ENCODE results near the gene SRGAP3. TPM values are rescaled to one million over a fixed set of nuclear protein-coding genes. Genes with fewer than 3 reads are reported as not detected.

The SRGAP3 gene
- total RNA-seq, 2 donors from 2014 or later, result 5.7 to 6.1 TPM

DNA sequence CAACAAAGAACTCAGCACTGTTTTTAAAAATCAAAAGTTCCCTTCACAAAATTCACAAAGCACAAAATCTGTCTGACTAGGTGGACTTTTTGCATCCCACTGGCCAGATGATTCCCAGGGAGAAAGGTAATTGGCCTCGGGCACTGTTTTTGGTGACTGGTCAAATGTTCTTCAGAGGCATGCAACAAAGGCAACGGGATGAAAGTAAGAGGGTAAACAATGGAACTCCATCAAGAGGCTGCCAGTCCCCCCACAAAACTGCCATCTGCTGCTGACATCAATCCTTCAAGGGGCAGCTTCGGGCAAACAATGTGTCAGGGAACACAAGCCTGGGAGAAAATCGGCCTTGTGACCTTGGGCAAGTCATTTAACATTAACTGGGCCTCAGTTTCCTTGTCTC lies 3.3 kb downstream of the SRGAP3 start:
- intact Hi-C loops (cut with DNase I), result no loop called here
- H3K9ac ChIP-seq (ENCODE audit: low read depth in 2 of 2, low read length in 2 of 2), result no peak overlapping the region
- no peaks in the 10 kb centered on the region for H3K36me3 ChIP-seq
- H3K27me3 ChIP-seq, result no peaks in the 10 kb centered on the region
- H3K4me1 ChIP-seq, result peaks cover 3% of the 10 kb centered on the region
- no peak overlapping the region for H3K4me3 ChIP-seq
- DNase-seq, result no peak
- no peak overlapping the region for H3K27ac ChIP-seq
- no peaks in the 10 kb centered on the region for H3K9me3 ChIP-seq
- TF ChIP-seq, protein P1, sequence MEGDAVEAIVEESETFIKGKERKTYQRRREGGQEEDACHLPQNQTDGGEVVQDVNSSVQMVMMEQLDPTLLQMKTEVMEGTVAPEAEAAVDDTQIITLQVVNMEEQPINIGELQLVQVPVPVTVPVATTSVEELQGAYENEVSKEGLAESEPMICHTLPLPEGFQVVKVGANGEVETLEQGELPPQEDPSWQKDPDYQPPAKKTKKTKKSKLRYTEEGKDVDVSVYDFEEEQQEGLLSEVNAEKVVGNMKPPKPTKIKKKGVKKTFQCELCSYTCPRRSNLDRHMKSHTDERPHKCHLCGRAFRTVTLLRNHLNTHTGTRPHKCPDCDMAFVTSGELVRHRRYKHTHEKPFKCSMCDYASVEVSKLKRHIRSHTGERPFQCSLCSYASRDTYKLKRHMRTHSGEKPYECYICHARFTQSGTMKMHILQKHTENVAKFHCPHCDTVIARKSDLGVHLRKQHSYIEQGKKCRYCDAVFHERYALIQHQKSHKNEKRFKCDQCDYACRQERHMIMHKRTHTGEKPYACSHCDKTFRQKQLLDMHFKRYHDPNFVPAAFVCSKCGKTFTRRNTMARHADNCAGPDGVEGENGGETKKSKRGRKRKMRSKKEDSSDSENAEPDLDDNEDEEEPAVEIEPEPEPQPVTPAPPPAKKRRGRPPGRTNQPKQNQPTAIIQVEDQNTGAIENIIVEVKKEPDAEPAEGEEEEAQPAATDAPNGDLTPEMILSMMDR (IDR thresholded peaks at IDR 0.05), result no peak

DNA sequence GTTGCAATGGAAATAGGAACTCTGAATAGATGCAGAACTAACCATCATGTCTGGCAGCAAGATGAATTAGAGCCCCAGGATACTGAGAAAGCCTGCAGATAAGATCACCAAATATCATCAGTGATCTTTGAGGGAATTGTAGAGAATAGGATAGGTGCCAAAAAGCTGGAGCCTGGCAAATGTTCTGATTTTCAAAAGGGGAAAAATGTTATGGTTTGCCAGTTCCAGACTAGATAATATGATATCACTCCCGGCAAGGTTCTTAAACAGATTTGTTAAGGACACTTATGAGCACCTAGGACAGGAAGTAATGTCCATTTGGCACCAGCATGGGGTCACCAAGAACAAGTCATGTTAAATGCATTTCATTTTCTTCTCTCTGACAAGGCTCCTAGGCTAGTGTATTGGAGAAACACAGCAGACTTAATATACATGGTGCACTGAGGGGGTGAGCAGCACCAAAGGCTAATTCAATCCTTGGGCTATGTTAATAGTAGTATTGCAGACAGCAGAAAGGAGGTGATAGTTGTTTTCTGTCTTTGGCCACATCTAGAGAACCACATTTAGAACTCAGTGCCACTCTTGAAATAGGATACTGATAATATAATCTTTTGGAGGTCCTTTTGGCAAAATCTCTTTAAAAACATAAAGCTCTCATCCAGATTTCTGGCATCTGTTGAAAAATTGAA lies 4.8 kb downstream of the SRGAP3 start:
- no peak overlapping the region for H3K27ac ChIP-seq
- intact Hi-C loops (cut with DNase I), result no loop called here
- H3K9me3 ChIP-seq, result no peaks in the 10 kb centered on the region
- H3K4me3 ChIP-seq, result no peak overlapping the region
- no peaks in the 10 kb centered on the region for H3K36me3 ChIP-seq
- H3K4me1 ChIP-seq, result no peaks in the 10 kb centered on the region
- H3K27me3 ChIP-seq, result no peaks in the 10 kb centered on the region
- no peak overlapping the region for H3K9ac ChIP-seq (ENCODE audit: low read depth in 2 of 2, low read length in 2 of 2)
- no peak for DNase-seq
- TF ChIP-seq, protein P1 (IDR thresholded peaks at IDR 0.05), result no peak

DNA sequence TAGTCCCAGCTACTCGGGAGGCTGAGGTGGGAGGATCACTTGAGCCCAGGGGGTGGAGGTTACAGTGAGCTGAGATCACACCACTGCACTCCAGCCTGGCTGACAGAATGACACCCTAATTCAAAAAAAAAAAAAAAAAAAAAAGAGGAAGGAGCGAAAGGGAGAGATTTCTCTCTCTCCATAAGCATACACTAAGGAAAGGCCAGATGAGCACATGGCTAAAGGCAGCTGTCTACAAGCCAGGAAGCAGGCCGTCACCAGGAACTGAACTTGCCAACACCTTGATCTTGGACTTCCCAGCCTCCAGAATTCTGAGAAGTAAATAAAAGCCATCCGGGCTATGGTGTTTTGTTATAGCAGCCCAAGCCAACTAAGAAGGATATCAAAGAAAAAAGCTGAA lies 7.5 kb downstream of the SRGAP3 start:
- DNase-seq, result no peak
- no peaks in the 10 kb centered on the region for H3K9me3 ChIP-seq
- intact Hi-C loops (cut with DNase I), result no loop called here
- H3K27me3 ChIP-seq, result no peaks in the 10 kb centered on the region
- TF ChIP-seq, protein P1 (IDR thresholded peaks at IDR 0.05), result no peak
- H3K4me3 ChIP-seq, result no peak overlapping the region
- H3K9ac ChIP-seq (ENCODE audit: low read depth in 2 of 2, low read length in 2 of 2), result no peak overlapping the region
- H3K36me3 ChIP-seq, result no peaks in the 10 kb centered on the region
- H3K27ac ChIP-seq, result no peak overlapping the region
- no peaks in the 10 kb centered on the region for H3K4me1 ChIP-seq

DNA sequence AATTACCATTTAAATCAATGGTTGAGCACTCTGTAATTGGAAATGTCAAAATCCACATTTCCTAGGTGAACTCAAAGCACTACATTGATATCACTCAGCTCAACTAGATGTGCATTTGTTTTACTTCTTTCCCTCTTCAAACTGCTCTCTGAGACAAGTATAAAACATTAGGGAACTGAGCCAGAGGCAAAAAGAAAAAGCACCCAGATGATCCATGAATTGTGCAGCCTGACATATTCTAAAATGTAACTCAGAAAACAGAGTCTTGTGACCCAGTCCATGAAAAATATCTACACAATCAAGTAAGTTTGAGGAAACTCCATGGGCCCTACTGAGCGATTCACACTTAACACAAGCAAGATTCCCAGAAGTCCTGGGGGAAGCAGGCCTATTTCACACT lies 9.8 kb downstream of the SRGAP3 start:
- H3K9me3 ChIP-seq, result no peaks in the 10 kb centered on the region
- intact Hi-C loops (cut with DNase I), result no loop called here
- H3K36me3 ChIP-seq, result no peaks in the 10 kb centered on the region
- DNase-seq, result no peak
- no peaks in the 10 kb centered on the region for H3K4me1 ChIP-seq
- no peaks in the 10 kb centered on the region for H3K27me3 ChIP-seq
- no peak overlapping the region for H3K9ac ChIP-seq (ENCODE audit: low read depth in 2 of 2, low read length in 2 of 2)
- no peak overlapping the region for H3K27ac ChIP-seq
- H3K4me3 ChIP-seq, result no peak overlapping the region
- TF ChIP-seq, protein P1 (IDR thresholded peaks at IDR 0.05), result no peak

DNA sequence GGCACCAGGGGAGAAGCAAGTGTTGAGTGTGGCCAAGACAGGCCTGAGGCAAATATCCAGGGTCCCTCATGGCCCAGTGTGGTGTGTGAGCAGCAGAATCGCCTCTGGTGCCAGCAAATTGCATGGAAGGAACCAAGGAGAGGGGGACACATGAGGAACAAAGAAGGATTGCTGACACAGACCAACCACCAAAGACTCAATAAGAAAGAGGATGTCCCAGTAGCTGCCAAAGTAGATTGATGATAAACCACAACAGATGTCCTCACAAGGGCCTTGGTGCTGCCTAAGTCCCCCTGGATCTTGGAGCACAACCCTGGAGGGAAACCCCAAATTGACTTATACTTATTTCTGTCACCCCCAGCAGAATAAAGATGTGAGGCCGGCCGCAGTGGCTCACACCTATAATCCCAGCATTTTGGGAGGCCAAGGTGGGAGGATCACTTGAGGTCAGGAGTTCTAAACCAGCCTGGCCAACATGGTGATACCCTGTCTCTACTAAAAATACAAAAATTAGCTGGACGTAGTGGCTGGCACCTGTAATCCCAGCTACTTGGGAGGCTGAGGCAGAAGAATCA lies 10.6 kb downstream of the SRGAP3 start:
- TF ChIP-seq, protein P1 (IDR thresholded peaks at IDR 0.05), result no peak

More for the DNA sequence above, 10.6 kb downstream of the SRGAP3 start:
- no peak for DNase-seq
- Histone ChIP-seq H3K36me3 (no peaks in the 10 kb centered on the region), H3K9ac (ENCODE audit: low read depth in 2 of 2, low read length in 2 of 2) (no peak overlapping the region), H3K27ac (no peak overlapping the region), H3K9me3 (no peaks in the 10 kb centered on the region), H3K4me1 (no peaks in the 10 kb centered on the region), H3K27me3 (no peaks in the 10 kb centered on the region), H3K4me3 (no peak overlapping the region)
- intact Hi-C loops (cut with DNase I), result no loop called here

Measured in colonic mucosa (tissue), 4 donors.